ENCODE measurements around the gene ADAM15. TPM values are rescaled to one million over a fixed set of nuclear protein-coding genes. Genes with fewer than 3 reads are reported as not detected.

ADAM15 gene
- total RNA-seq, 1 donor from 2014 or later = 7.6 TPM

- no peaks in the 10 kb centered on the region for H3K9me3 Mint-ChIP-seq (ENCODE audit: unreplicated experiment)
These were observed 57.2 kb downstream of the ADAM15 start for GRCh38 chr1:155108296-155108695.

GRCh38 chr1:155110381-155110780 is 59.3 kb downstream of the ADAM15 start:
- Mint-ChIP-seq H3K4me3 (ENCODE audit: unreplicated experiment) (no peak overlapping the region), H3K9me3 (ENCODE audit: unreplicated experiment) (no peaks in the 10 kb centered on the region), H3K4me1 (ENCODE audit: low read depth, unreplicated experiment) (peaks cover 4% of the 10 kb centered on the region), H3K27me3 (ENCODE audit: unreplicated experiment) (peaks cover 4% of the 10 kb centered on the region), H3K36me3 (ENCODE audit: unreplicated experiment) (no peaks in the 10 kb centered on the region), H3K27ac (ENCODE audit: unreplicated experiment) (no peak overlapping the region)
- DNase-seq = no peak
- TF ChIP-seq CTCF (IDR thresholded peaks at IDR 0.05; ENCODE audit: partially characterized antibody, unreplicated experiment) = no peak

More at GRCh38 chr1:155108296-155108695, 57.2 kb downstream of the ADAM15 start:
- Mint-ChIP-seq H3K4me1 (ENCODE audit: low read depth, unreplicated experiment) (no peaks in the 10 kb centered on the region), H3K36me3 (ENCODE audit: unreplicated experiment) (no peaks in the 10 kb centered on the region), H3K27ac (ENCODE audit: unreplicated experiment) (no peak overlapping the region), H3K4me3 (ENCODE audit: unreplicated experiment) (no peak overlapping the region), H3K27me3 (ENCODE audit: unreplicated experiment) (peaks cover 4% of the 10 kb centered on the region)
- no peak for DNase-seq
- TF ChIP-seq CTCF (IDR thresholded peaks at IDR 0.05; ENCODE audit: partially characterized antibody, unreplicated experiment) = no peak

GRCh38 chr1:155110826-155111225 is 59.7 kb downstream of the ADAM15 start:
- peaks cover 4% of the 10 kb centered on the region for H3K4me1 Mint-ChIP-seq (ENCODE audit: low read depth, unreplicated experiment)
- TF ChIP-seq CTCF (IDR thresholded peaks at IDR 0.05; ENCODE audit: partially characterized antibody, unreplicated experiment) = no peak
- no peak for DNase-seq
- no peak overlapping the region for H3K4me3 Mint-ChIP-seq (ENCODE audit: unreplicated experiment)
- H3K9me3 Mint-ChIP-seq (ENCODE audit: unreplicated experiment) = no peaks in the 10 kb centered on the region
- H3K27me3 Mint-ChIP-seq (ENCODE audit: unreplicated experiment) = peaks cover 4% of the 10 kb centered on the region
- H3K36me3 Mint-ChIP-seq (ENCODE audit: unreplicated experiment) = no peaks in the 10 kb centered on the region
- H3K27ac Mint-ChIP-seq (ENCODE audit: unreplicated experiment) = no peak overlapping the region

Other genes starting within 250 kb of the ADAM15 start
- 3.8 TPM for gene KCNN3, start 181.0 kb upstream of the ADAM15 start, total RNA-seq (ENCODE audit: unreplicated experiment)
- gene PMVK, start 114.6 kb upstream of the ADAM15 start, total RNA-seq (ENCODE audit: unreplicated experiment) = 30.7 TPM
- 29.9 TPM for gene PBXIP1, start 95.2 kb upstream of the ADAM15 start, total RNA-seq (ENCODE audit: unreplicated experiment)
- gene PYGO2, start 89.5 kb upstream of the ADAM15 start, total RNA-seq (ENCODE audit: unreplicated experiment) = 32.7 TPM
- gene SHC1, start 80.6 kb upstream of the ADAM15 start, total RNA-seq (ENCODE audit: unreplicated experiment) = 155 TPM
- gene CKS1B, start 76.6 kb upstream of the ADAM15 start, total RNA-seq (ENCODE audit: unreplicated experiment) = 22.8 TPM
- 68.8 TPM for gene FLAD1, start 68.0 kb upstream of the ADAM15 start, total RNA-seq (ENCODE audit: unreplicated experiment)
- 1.3 TPM for gene LENEP, start 57.7 kb upstream of the ADAM15 start, total RNA-seq (ENCODE audit: unreplicated experiment)
- 8.1 TPM for gene ZBTB7B, start 48.5 kb upstream of the ADAM15 start, total RNA-seq (ENCODE audit: unreplicated experiment)
- gene DCST2, start 17.5 kb upstream of the ADAM15 start, total RNA-seq (ENCODE audit: unreplicated experiment) = 0.64 TPM
- not detected for gene DCST1, start 17.5 kb upstream of the ADAM15 start, total RNA-seq (ENCODE audit: unreplicated experiment)
- 2.9 TPM for gene EFNA4, start 12.4 kb downstream of the ADAM15 start, total RNA-seq (ENCODE audit: unreplicated experiment)
- gene EFNA3, start 27.5 kb downstream of the ADAM15 start, total RNA-seq (ENCODE audit: unreplicated experiment) = 14.6 TPM
- 1.7 TPM for gene EFNA1, start 76.6 kb downstream of the ADAM15 start, total RNA-seq (ENCODE audit: unreplicated experiment)
- 8.6 TPM for gene SLC50A1, start 84.5 kb downstream of the ADAM15 start, total RNA-seq (ENCODE audit: unreplicated experiment)
- gene DPM3, start 89.2 kb downstream of the ADAM15 start, total RNA-seq (ENCODE audit: unreplicated experiment) = 27.7 TPM
- gene KRTCAP2, start 122.0 kb downstream of the ADAM15 start, total RNA-seq (ENCODE audit: unreplicated experiment) = 108 TPM
- 30.4 TPM for gene TRIM46, start 122.5 kb downstream of the ADAM15 start, total RNA-seq (ENCODE audit: unreplicated experiment)
- 377 TPM for gene THBS3, start 156.6 kb downstream of the ADAM15 start, total RNA-seq (ENCODE audit: unreplicated experiment)
- 26.1 TPM for gene MTX1, start 157.4 kb downstream of the ADAM15 start, total RNA-seq (ENCODE audit: unreplicated experiment)
- gene ENTREP3, start 204.2 kb downstream of the ADAM15 start, total RNA-seq (ENCODE audit: unreplicated experiment) = 51.2 TPM
- 65.8 TPM for gene SCAMP3, start 211.0 kb downstream of the ADAM15 start, total RNA-seq (ENCODE audit: unreplicated experiment)
- gene CLK2, start 222.2 kb downstream of the ADAM15 start, total RNA-seq (ENCODE audit: unreplicated experiment) = 74.8 TPM
- gene HCN3, start 226.1 kb downstream of the ADAM15 start, total RNA-seq (ENCODE audit: unreplicated experiment) = 30.5 TPM